ENCODE results near the gene C16orf92.

C16orf92 gene

DNA sequence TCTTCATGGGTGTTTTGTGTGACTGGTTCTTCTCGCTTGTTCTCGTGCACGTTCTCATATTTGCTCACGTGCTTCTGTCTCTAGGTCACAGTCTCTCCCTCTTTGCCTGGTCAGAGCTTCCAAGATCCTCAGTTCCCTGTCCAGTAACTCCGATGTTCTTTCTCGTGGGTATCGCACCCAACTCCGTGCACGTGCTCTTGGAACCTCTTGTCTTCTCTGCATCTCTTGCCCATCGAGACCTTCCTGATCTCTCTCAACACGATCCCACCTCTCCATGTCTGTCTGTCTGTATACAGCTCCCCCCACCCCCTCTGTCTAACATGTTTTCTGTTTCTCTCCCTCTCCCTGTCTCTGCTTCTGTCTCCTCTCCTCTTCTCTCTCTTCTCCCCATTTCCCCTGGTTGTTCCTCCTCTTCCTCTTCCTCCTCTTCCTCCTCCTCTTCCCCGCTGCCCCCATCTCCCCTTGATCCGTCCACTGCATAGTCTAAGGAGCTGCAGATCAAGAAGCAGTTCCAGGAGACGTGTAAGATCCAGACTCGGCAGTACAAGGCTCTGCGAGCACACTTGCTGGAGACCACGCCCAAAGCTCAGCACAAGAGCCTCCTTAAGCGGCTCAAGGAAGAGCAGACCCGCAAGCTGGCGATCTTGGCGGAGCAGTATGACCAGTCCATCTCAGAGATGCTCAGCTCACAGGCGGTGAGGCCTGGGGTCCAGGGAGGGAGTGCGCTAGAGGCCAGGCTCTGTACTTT is 33.7 kb upstream of the C16orf92 start:
- no peak for DNase-seq

GRCh38 chr16:29990034-29990433 is 33.0 kb upstream of the C16orf92 start:
- no peak for DNase-seq

GRCh38 chr16:29990883-29991570 is 32.0 kb upstream of the C16orf92 start:
- DNase-seq, result no peak

DNA sequence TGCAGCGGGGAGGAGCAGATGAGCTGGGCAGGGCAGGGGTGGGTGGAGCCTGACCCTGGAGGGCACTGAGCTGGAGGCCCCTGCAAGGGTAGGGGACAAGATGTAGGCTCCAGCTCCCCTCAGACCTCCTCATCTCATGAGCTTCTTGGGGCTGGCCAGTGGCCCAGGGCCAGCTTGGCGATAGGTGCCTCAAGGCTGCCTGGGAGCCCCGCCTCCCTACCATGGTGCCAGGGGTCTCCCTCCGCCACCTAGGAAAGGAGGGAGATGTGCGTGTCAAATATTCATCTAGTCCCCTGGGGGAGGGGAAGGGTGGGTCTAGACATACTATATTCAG is 31.5 kb upstream of the C16orf92 start:
- DNase-seq, result no peak

DNA sequence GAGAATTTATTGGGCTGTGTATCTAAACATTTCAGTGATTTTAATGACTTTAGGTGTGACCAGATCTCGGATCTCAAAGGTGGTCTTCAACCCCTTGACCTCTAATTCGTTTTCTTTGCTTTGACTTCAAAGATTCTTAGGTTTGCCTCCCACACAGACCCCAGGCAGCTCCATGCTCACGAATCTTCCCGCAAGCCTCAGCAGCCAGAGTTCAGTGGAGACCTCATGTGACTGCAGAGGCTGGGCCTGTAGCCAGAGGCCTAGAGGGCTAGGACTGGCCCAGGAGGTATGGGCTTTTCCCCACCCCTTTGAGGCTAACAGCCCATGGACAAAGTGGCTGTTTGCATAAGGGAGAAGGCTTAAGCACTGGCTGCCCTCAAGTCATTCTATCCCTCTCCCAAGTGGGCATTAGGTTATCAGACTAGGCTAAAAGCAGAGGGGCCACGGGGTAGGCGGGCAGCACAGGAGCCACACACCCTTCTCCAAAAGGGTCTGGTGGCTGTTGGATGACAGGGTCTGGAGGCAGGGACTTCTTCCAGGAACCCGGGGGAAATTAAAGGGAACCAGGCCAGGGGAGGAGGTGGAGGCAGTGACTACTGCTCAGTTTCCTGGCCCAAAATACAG is 30.5 kb upstream of the C16orf92 start:
- no peak for DNase-seq

DNA sequence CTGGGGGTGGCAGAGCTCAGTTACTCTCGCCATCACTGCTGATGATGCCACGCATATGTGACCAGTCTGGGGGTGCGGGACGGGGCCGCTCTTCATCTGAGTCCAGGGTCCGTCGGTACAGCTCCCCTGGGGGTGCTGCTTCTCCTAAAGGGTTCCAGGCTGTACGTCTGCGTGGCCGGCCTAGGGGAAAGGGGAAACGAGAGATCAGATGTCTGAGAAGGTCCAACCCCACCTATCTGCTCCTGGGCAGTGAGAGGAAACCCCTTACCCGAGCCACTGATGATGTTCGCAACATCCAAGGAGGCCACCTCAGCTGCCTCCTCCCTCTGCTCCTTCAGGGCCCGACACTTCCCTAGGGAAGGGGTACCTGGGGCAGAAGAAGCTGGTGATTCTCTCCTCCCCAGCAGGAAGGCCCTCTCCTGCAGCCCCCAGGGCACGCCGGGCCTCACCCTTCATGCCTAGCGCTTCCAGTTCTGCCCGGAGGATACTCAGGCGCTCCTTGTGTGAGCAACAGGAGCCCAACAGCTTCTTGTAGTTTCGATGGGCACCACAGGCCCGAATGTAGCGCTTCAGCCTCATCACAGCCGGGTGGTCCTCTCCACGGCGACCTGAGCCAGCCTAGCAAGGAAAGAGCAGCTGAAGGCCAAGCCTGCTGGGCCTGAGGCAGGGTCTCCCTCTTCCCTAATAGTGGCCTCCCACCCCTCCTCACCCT is 29.7 kb upstream of the C16orf92 start:
- no peak for DNase-seq

DNA sequence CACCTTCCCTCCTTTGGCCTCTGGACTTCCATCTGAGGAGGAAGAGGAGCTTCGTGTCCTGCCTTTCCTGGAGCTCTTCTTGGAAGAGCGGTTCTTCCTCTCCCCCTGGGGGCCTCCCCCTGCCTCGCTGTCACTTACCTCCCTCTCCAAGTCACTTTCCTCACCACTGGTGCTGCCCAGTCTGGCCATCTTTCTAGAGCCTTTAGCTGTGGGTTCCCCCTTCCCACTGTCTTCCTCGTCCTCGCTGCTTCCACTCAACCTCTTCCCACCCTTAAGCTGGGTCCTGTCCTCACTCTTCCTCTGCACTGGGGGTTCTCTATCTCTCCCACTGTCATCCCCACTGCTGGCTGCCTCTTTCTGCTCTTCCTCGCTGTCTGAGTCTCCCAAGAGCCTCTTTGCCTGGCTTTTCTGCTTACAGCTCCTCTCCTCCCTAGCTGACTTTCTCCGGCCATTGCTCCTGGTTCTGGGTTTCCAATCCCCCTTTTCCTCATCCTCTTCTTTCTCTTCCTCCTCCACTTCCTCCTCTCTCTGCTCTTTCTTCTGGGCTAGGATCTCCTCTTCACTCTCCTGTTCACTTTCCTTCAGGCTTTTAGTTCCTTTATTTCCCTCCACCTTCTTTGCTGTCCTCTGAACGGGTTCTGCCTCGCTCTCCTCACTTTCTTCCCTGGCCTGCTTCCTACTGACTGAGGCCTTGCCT is 28.9 kb upstream of the C16orf92 start:
- DNase-seq, result no peak

- peak; percentile 64 for DNase-seq
Measured at GRCh38 chr16:29994600-29995323, 28.2 kb upstream of the C16orf92 start.

DNA sequence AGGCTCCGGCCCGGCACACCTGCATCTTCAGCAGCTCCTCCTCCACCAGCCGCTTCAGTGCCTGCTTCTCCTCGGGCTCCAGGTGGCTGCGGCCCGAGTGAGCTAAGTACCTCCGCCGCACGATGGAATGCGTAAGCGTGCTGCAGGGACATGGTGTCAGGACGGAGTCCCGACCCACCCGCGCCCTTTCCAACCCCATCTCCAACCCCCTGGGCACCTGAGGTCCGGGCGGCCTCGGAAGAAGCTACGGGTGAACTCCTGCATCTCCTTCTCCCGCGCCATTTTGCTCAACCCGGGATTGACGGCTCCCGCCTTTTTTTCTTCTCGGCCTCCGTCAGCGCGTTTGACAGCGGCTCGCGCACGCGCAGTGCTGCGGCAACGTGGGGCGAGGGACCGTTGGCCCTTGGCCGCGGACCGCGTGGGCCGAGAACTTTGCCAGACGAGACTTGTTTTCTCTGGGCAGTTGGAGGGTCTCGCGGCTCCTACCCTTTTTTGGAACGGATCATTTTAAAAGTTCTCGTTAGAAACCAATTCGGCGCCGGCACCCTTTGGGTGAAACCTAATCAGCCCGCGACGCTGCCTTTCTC is 27.6 kb upstream of the C16orf92 start, which contains the start of gene HIRIP3:
HIRIP3 (minus strand) TSS at position 294 of the 587 bp plus-strand sequence; CDS start at position 282, 12 bp downstream.
- DNase-seq, result peak; percentile 87

- peak; percentile 86 for DNase-seq
Measured at GRCh38 chr16:29995911-29996765, 26.9 kb upstream of the C16orf92 start, which contains the start of gene INO80E. Gene INO80E (plus strand): TSS chr16:29996241. CDS start chr16:29996311, 70 bp downstream.

- no peak for DNase-seq
Measured at GRCh38 chr16:29996766-29997250, 26.2 kb upstream of the C16orf92 start.

DNA sequence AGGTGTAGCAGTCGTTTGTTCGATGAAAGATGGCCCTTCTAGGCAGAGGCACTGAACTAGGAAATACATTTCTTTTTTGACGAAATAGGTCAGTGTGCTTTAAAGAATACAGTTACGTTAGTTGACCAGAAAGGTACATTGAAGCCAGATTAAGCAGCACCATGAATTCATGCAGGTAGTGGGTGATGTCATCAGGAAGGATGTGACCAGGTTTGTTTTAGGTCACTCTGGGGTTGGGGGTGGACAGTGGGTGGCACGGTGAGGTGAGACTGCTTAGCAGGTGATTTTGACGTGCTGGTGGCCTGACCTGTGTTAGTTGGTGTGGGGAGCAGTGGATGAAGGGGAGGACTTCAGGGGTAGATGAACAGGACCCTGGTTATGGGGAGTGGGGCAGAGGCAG is 23.4 kb upstream of the C16orf92 start:
- no peak for DNase-seq

- DNase-seq, result no peak
Measured at GRCh38 chr16:30000735-30001631, 22.0 kb upstream of the C16orf92 start.

- no peak for DNase-seq
Measured at GRCh38 chr16:30002614-30003346, 20.2 kb upstream of the C16orf92 start.

GRCh38 chr16:30003670-30004423 is 19.2 kb upstream of the C16orf92 start:
- DNase-seq, result peak; percentile 89

- DNase-seq, result peak; percentile 89
Measured at GRCh38 chr16:30004424-30004776, 18.6 kb upstream of the C16orf92 start.

- DNase-seq, result peak; percentile 78
Measured at GRCh38 chr16:30004811-30005242, 18.2 kb upstream of the C16orf92 start.
